Bronchial epithelial cell (primary cell): ENCODE measurements around the gene AUTS2. TPM values are rescaled to one million over a fixed set of nuclear protein-coding genes. Genes with fewer than 3 reads are reported as not detected.

Experiments used
- DNase-seq: peaks from one replicate; pipeline ENCODE4 v3.0.0-alpha.2; 2010; ENCODE audit warnings: low read depth
- FAIRE-seq: peaks from 2 replicates; lab custom pipeline; 2011; peaks lifted over from hg19 to GRCh38; lab: Jason Lieb, UNC
- H3K27me3 ChIP-seq: 2 replicates; pipeline ENCODE4 v1.5.1; 2011; ENCODE audit warnings: low read length; ENCODE audit not compliant: control insufficient read depth, insufficient read depth
- H3K36me3 ChIP-seq: 2 replicates; pipeline ENCODE4 v1.5.1; 2011; ENCODE audit warnings: low read length; ENCODE audit not compliant: control insufficient read depth, insufficient read depth
- H3K4me3 ChIP-seq: 2 replicates; pipeline ENCODE4 v1.5.1; 2011; ENCODE audit warnings: mild to moderate bottlenecking, low read depth, low read length, control low read depth
- CTCF ChIP-seq: IDR thresholded peaks from 2 replicates; pipeline ENCODE4 v1.5.1; 2011; ENCODE audit warnings: mild to moderate bottlenecking, moderate library complexity, low read length, control low read depth, inconsistent platforms; ENCODE audit not compliant: insufficient read depth, severe bottlenecking
- total RNA-seq: library from RNA; depleted of rRNA; stranded (reverse); fragments of >200 nt; gene quantifications from 2 replicates; pipeline ENCODE4 v1.2.1, GENCODE V29; 2014

AUTS2 gene
- total RNA-seq, 1 donor from 2014 or later, result 9.5 TPM

GRCh38 chr7:70165477-70166170 lies 567.3 kb downstream of the AUTS2 start:
- no peak for DNase-seq
- Histone ChIP-seq H3K36me3 (no peaks in the 10 kb centered on the region), H3K4me3 (no peak overlapping the region), H3K27me3 (no peaks in the 10 kb centered on the region)
- FAIRE-seq, result no peak
- TF ChIP-seq CTCF, result no peak

GRCh38 chr7:70171369-70171920 lies 573.2 kb downstream of the AUTS2 start:
- H3K27me3 ChIP-seq, result no peaks in the 10 kb centered on the region
- no peak for TF ChIP-seq CTCF
- no peaks in the 10 kb centered on the region for H3K36me3 ChIP-seq
- no peak for FAIRE-seq
- no peak for DNase-seq
- H3K4me3 ChIP-seq, result no peak overlapping the region

- H3K36me3 ChIP-seq, result no peaks in the 10 kb centered on the region
- H3K4me3 ChIP-seq, result no peak overlapping the region
- DNase-seq, result peak; percentile 65
- no peaks in the 10 kb centered on the region for H3K27me3 ChIP-seq
- no peak for FAIRE-seq
- no peak for TF ChIP-seq CTCF
Observed at GRCh38 chr7:70177166-70177565, 578.9 kb downstream of the AUTS2 start.

- FAIRE-seq (no peak), DNase-seq (no peak)
- TF ChIP-seq CTCF, result no peak
- H3K4me3 ChIP-seq, result no peak overlapping the region
- H3K36me3 ChIP-seq, result no peaks in the 10 kb centered on the region
- no peaks in the 10 kb centered on the region for H3K27me3 ChIP-seq
Observed at GRCh38 chr7:70178211-70178610, 579.9 kb downstream of the AUTS2 start.

- Histone ChIP-seq H3K36me3 (no peaks in the 10 kb centered on the region), H3K4me3 (no peak overlapping the region), H3K27me3 (no peaks in the 10 kb centered on the region)
- TF ChIP-seq CTCF, result no peak
- FAIRE-seq (peak; percentile 23), DNase-seq (peak; percentile 90)
Observed at GRCh38 chr7:70178787-70179186, 580.5 kb downstream of the AUTS2 start.
